Endothelial cell of umbilical vein (primary cell): Measurements from ENCODE around the gene RAPGEF6.

Source experiments
- CTCF ChIP-seq, 2 donors: IDR thresholded peaks; 1 replicate in 1 of 2; 2 replicates in 1 of 2; pipeline ENCODE4 v1.5.1; 2011; ENCODE audit warnings: low read length in 2 of 2, mild to moderate bottlenecking in 2 of 2, moderate library complexity in 2 of 2, control low read depth in 1 of 2, inconsistent platforms in 1 of 2, low read depth in 1 of 2; ENCODE audit not compliant: insufficient read depth in 1 of 2; ENCODE audit errors: extremely low read depth in 1 of 2
- EZH2 ChIP-seq: IDR thresholded peaks from 2 replicates; pipeline ENCODE4 v1.6.1; 2012; ENCODE audit warnings: borderline replicate concordance, low read depth, mild to moderate bottlenecking, moderate library complexity, low read length, inconsistent platforms; ENCODE audit not compliant: severe bottlenecking
- FOS ChIP-seq: IDR thresholded peaks from 2 replicates; pipeline ENCODE4 v1.6.1; 2011; ENCODE audit warnings: mild to moderate bottlenecking, low read length, moderate library complexity, borderline replicate concordance; ENCODE audit not compliant: insufficient read depth
- JUN ChIP-seq: IDR thresholded peaks from 2 replicates; pipeline ENCODE4 v1.6.1; 2011; ENCODE audit warnings: borderline replicate concordance, low read depth; ENCODE audit not compliant: insufficient read length, insufficient read depth
- POLR2A ChIP-seq: IDR thresholded peaks from 2 replicates; pipeline ENCODE4 v1.6.1; 2012; ENCODE audit warnings: low read depth, mild to moderate bottlenecking, control low read depth, low read length
- POLR2AphosphoS5 ChIP-seq: IDR thresholded peaks from 2 replicates; pipeline ENCODE4 v1.6.1; 2012; ENCODE audit warnings: low read depth, mild to moderate bottlenecking, control low read depth, low read length, moderate library complexity; ENCODE audit not compliant: insufficient read depth
- TF ChIP-seq, protein P1 (sequence below): IDR thresholded peaks from 2 replicates; pipeline ENCODE4 v1.6.1; 2011; ENCODE audit not compliant: insufficient read depth, insufficient read length

DNA sequence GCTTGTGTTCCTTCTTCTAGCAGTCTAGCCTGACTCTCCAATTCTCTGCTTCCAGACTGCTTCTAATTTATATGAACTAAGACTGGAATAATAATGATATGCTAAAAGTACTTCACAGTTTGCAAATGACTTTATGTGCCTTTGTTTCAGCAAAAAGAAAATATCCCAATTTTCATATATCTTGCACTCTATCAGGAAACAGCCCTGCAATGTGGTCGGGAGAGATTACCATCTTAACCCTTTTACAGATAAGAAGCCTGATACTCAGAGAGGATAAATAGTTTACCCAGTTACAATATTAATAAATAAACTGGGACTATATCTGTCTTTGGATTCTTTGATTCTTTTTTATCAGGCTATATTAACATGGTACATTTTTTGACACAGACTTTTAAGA lies 245.2 kb downstream of the RAPGEF6 start:
- TF ChIP-seq EZH2 (no peak), CTCF (IDR thresholded peaks at IDR 0.05; ENCODE audit: extremely low read depth in 1 of 2, insufficient read depth in 1 of 2, low read depth in 1 of 2, low read length in 2 of 2) (no peak), JUN (no peak), POLR2AphosphoS5 (no peak), POLR2A (no peak), FOS (no peak)
- TF ChIP-seq, protein P1, sequence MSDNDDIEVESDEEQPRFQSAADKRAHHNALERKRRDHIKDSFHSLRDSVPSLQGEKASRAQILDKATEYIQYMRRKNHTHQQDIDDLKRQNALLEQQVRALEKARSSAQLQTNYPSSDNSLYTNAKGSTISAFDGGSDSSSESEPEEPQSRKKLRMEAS, result no peak
